CD8-positive, alpha-beta memory T cell (primary cell): ENCODE measurements around the gene POLDIP2. TPM values are rescaled to one million over a fixed set of nuclear protein-coding genes. Genes with fewer than 3 reads are reported as not detected.

ENCODE experiments used
- CTCF ChIA-PET: fragments of 350-600 bp; sonication (Branson Sonifier 250); formaldehyde crosslinking; loops from one replicate; lab custom pipeline; 2021; ENCODE audit warnings: antibody characterized with exemption; lab: Charles Lee
- POLR2A ChIA-PET: fragments of 350-600 bp; sonication (Branson Sonifier 250); formaldehyde crosslinking; loops from one replicate; lab custom pipeline; 2021; ENCODE audit warnings: antibody characterized with exemption; lab: Charles Lee
- DNase-seq, 5 donors: peaks; one replicate each; pipeline versions ENCODE4 v3.0.0 to v3.0.0-alpha.2; 2020 to 2022; ENCODE audit warnings: mixed read lengths in 1 of 5
- H3K27ac ChIP-seq: one replicate; pipeline ENCODE4 v1.7.0; 2013; ENCODE audit warnings: low read depth, mild to moderate bottlenecking, low read length, moderate library complexity
- H3K27me3 ChIP-seq: 2 replicates; pipeline ENCODE4 v1.7.0; 2013; ENCODE audit warnings: low read length, mild to moderate bottlenecking; ENCODE audit not compliant: insufficient read depth, poor library complexity, severe bottlenecking
- H3K36me3 ChIP-seq: 2 replicates; pipeline ENCODE4 v1.7.0; 2013; ENCODE audit warnings: mild to moderate bottlenecking, low read length, moderate library complexity; ENCODE audit not compliant: insufficient read depth
- H3K4me1 ChIP-seq: 2 replicates; pipeline ENCODE4 v1.7.0; 2013; ENCODE audit warnings: mild to moderate bottlenecking, low read length, moderate library complexity; ENCODE audit not compliant: insufficient read depth
- H3K4me3 ChIP-seq: 2 replicates; pipeline ENCODE4 v1.7.0; 2013; ENCODE audit warnings: mild to moderate bottlenecking, low read length
- H3K9me3 ChIP-seq: 2 replicates; pipeline ENCODE4 v1.7.0; 2013; ENCODE audit warnings: mild to moderate bottlenecking, low read length
- H3K27ac Mint-ChIP-seq, 8 donors: one replicate each; pipeline ENCODE4 v1.8.0; 2020 to 2021; ENCODE audit warnings: mixed read lengths in 8 of 8, mild to moderate bottlenecking in 6 of 8, inconsistent platforms in 3 of 8, moderate library complexity in 3 of 8
- H3K27me3 Mint-ChIP-seq, 2 donors: one replicate each; pipeline ENCODE4 v1.8.0; 2020 to 2021; ENCODE audit warnings: mixed read lengths in 2 of 2, mild to moderate bottlenecking in 1 of 2, moderate library complexity in 1 of 2
- H3K36me3 Mint-ChIP-seq, 3 donors: one replicate each; pipeline ENCODE4 v1.8.0; 2020 to 2021; ENCODE audit warnings: mixed read lengths in 3 of 3, inconsistent platforms in 1 of 3, mild to moderate bottlenecking in 1 of 3
- H3K4me1 Mint-ChIP-seq, 3 donors: one replicate each; pipeline ENCODE4 v1.8.0; 2020 to 2021; ENCODE audit warnings: mixed read lengths in 3 of 3, inconsistent platforms in 1 of 3, mild to moderate bottlenecking in 1 of 3
- H3K4me3 Mint-ChIP-seq, 7 donors: one replicate each; pipeline ENCODE4 v1.8.0; 2020 to 2021; ENCODE audit warnings: mixed read lengths in 7 of 7, mild to moderate bottlenecking in 6 of 7, moderate library complexity in 4 of 7, inconsistent platforms in 2 of 7
- H3K9me3 Mint-ChIP-seq, 5 donors: one replicate each; pipeline ENCODE4 v1.8.0; 2020 to 2022; ENCODE audit warnings: mixed read lengths in 5 of 5, mild to moderate bottlenecking in 3 of 5, moderate library complexity in 2 of 5, inconsistent platforms in 1 of 5
- polyA plus RNA-seq: library from polyadenylated mRNA; unstranded; fragments of 300-500 nt; fragmentation: Illumina TruSeq; gene quantifications from one replicate; pipeline ENCODE4 v1.2.3, GENCODE V29; 2021
- total RNA-seq, 2 experiments: library from RNA; stranded (reverse); gene quantifications; one replicate each; pipeline ENCODE4 v1.2.3, GENCODE V29; 2021

The POLDIP2 gene
- total and polyA plus RNA-seq, 3 experiments from 2014 or later = 81.1 to 135 (median 134) TPM

- Mint-ChIP-seq H3K9me3 (no peaks in the 10 kb centered on the region), H3K4me1 (peaks cover 18 to 33% (median 21%) of the 10 kb centered on the region in 3 donors), H3K27ac (peak overlapping the region in 1 of 8 donors; percentile 32), H3K27me3 (no peaks in the 10 kb centered on the region), H3K36me3 (peaks cover 6 to 66% (median 6%) of the 10 kb centered on the region in 3 donors), H3K4me3 (no peak overlapping the region)
- Histone ChIP-seq H3K36me3 (peaks cover 24% of the 10 kb centered on the region), H3K27me3 (no peaks in the 10 kb centered on the region), H3K4me3 (no peak overlapping the region), H3K9me3 (no peaks in the 10 kb centered on the region), H3K27ac (no peak overlapping the region), H3K4me1 (peaks cover 19% of the 10 kb centered on the region)
- CTCF ChIA-PET = no interaction called here
- DNase-seq = no peak
- POLR2A ChIA-PET = no interaction called here
Observed at GRCh38 chr17:28388106-28388505, 30.8 kb upstream of the POLDIP2 start.

- H3K27me3 Mint-ChIP-seq = no peaks in the 10 kb centered on the region
- Histone ChIP-seq H3K27ac (no peak overlapping the region), H3K4me1 (peaks cover 19% of the 10 kb centered on the region), H3K9me3 (no peaks in the 10 kb centered on the region), H3K27me3 (no peaks in the 10 kb centered on the region), H3K4me3 (no peak overlapping the region), H3K36me3 (peaks cover 15% of the 10 kb centered on the region)
- DNase-seq = no peak
- H3K4me1 Mint-ChIP-seq = peaks cover 21 to 38% (median 22%) of the 10 kb centered on the region in 3 donors
- peak overlapping the region in 5 of 7 donors; percentile 28 to 94 (median 93) for H3K4me3 Mint-ChIP-seq
- H3K9me3 Mint-ChIP-seq = no peaks in the 10 kb centered on the region
- ChIA-PET POLR2A (no interaction called here), CTCF (interaction anchor here (1.6 kb wide), 1 partner anchor 30 kb away, joined by 6 read pairs; no protein-coding TSS in a partner anchor)
- H3K36me3 Mint-ChIP-seq = peaks cover 6 to 52% (median 6%) of the 10 kb centered on the region in 3 donors
- H3K27ac Mint-ChIP-seq = no peak overlapping the region
Observed at GRCh38 chr17:28386391-28386790, 29.1 kb upstream of the POLDIP2 start.

GRCh38 chr17:28385406-28385805 is 28.1 kb upstream of the POLDIP2 start:
- CTCF ChIA-PET = interaction anchor here (1.0 to 1.6 kb wide), 3 partner anchors 14 to 31 kb away, joined by 4 to 6 read pairs (median 6); partner anchors contain the start of gene SARM1
- Mint-ChIP-seq H3K4me1 (peaks cover 21 to 41% (median 23%) of the 10 kb centered on the region in 3 donors), H3K36me3 (peaks cover 4 to 42% (median 5%) of the 10 kb centered on the region in 3 donors), H3K27me3 (no peaks in the 10 kb centered on the region), H3K27ac (peak overlapping the region in 6 of 8 donors; percentile 24 to 79 (median 68)), H3K9me3 (no peaks in the 10 kb centered on the region), H3K4me3 (peak overlapping the region; percentile 90 to 95 (median 94))
- POLR2A ChIA-PET = interaction anchor here (1.7 to 3.9 kb wide), 2 partner anchors 14 to 28 kb away, joined by 9 to 15 read pairs; partner anchors contain the start of genes POLDIP2, SARM1 and VTN
- peaks cover 19% of the 10 kb centered on the region for H3K4me1 ChIP-seq
- no peaks in the 10 kb centered on the region for H3K27me3 ChIP-seq
- no peak for DNase-seq
- H3K4me3 ChIP-seq = peak overlapping the region; percentile 96
- H3K27ac ChIP-seq = no peak overlapping the region
- peaks cover 6% of the 10 kb centered on the region for H3K36me3 ChIP-seq
- H3K9me3 ChIP-seq = no peaks in the 10 kb centered on the region

- peaks cover under 1 to 38% (median 7%) of the 10 kb centered on the region in 3 donors for H3K36me3 Mint-ChIP-seq
- H3K27me3 ChIP-seq = no peaks in the 10 kb centered on the region
- peaks cover 4% of the 10 kb centered on the region for H3K36me3 ChIP-seq
- no peaks in the 10 kb centered on the region for H3K9me3 Mint-ChIP-seq
- peak overlapping the region; percentile 90 to 95 (median 94) for H3K4me3 Mint-ChIP-seq
- no peaks in the 10 kb centered on the region for H3K27me3 Mint-ChIP-seq
- ChIA-PET CTCF (interaction anchor here (1.0 to 1.3 kb wide), 2 partner anchors 14 to 32 kb away, joined by 4 to 6 read pairs; partner anchors contain the start of gene SARM1), POLR2A (interaction anchor here (1.1 to 3.9 kb wide), 4 partner anchors 14 to 565 kb away, joined by 3 to 15 read pairs (median 8); partner anchors contain the start of genes IFT20, POLDIP2, SARM1 and TNFAIP1)
- peak overlapping the region; percentile 96 for H3K4me3 ChIP-seq
- peaks cover 21 to 41% (median 25%) of the 10 kb centered on the region in 3 donors for H3K4me1 Mint-ChIP-seq
- peaks cover 19% of the 10 kb centered on the region for H3K4me1 ChIP-seq
- peak overlapping the region; percentile 24 to 92 (median 68) for H3K27ac Mint-ChIP-seq
- no peak for DNase-seq
- peak overlapping the region; percentile 31 for H3K27ac ChIP-seq
- H3K9me3 ChIP-seq = no peaks in the 10 kb centered on the region
Observed at GRCh38 chr17:28385037-28385400, 27.7 kb upstream of the POLDIP2 start.

GRCh38 chr17:28384281-28385036 is 27.1 kb upstream of the POLDIP2 start:
- H3K27me3 ChIP-seq = no peaks in the 10 kb centered on the region
- ChIA-PET CTCF (interaction anchor here (0.8 to 1.3 kb wide), 4 partner anchors 13 to 49 kb away, joined by 3 to 6 read pairs (median 4); partner anchors contain the start of genes IFT20, POLDIP2, SARM1 and TNFAIP1), POLR2A (interaction anchor here (0.5 to 3.9 kb wide), 5 partner anchors 13 to 565 kb away, joined by 3 to 15 read pairs (median 8); partner anchors contain the start of genes IFT20, POLDIP2, SARM1 and TNFAIP1)
- DNase-seq = peak; percentile 42 to 76 (median 49)
- H3K4me1 ChIP-seq = peaks cover 19% of the 10 kb centered on the region
- peak overlapping the region; percentile 90 to 95 (median 94) for H3K4me3 Mint-ChIP-seq
- H3K9me3 ChIP-seq = no peaks in the 10 kb centered on the region
- H3K27me3 Mint-ChIP-seq = no peaks in the 10 kb centered on the region
- H3K4me3 ChIP-seq = peak overlapping the region; percentile 96
- peaks cover 21 to 41% (median 25%) of the 10 kb centered on the region in 3 donors for H3K4me1 Mint-ChIP-seq
- peak overlapping the region; percentile 31 for H3K27ac ChIP-seq
- peak overlapping the region; percentile 50 to 92 (median 77) for H3K27ac Mint-ChIP-seq
- H3K36me3 Mint-ChIP-seq = peaks cover 0 to 33% (median 4%) of the 10 kb centered on the region in 3 donors
- H3K36me3 ChIP-seq = no peaks in the 10 kb centered on the region
- no peaks in the 10 kb centered on the region for H3K9me3 Mint-ChIP-seq

GRCh38 chr17:28381141-28381825 is 24.0 kb upstream of the POLDIP2 start:
- Mint-ChIP-seq H3K9me3 (no peaks in the 10 kb centered on the region), H3K36me3 (peaks cover 0 to 15% (median 8%) of the 10 kb centered on the region in 3 donors), H3K27me3 (no peaks in the 10 kb centered on the region), H3K27ac (no peak overlapping the region), H3K4me1 (peaks cover 16 to 35% (median 23%) of the 10 kb centered on the region in 3 donors), H3K4me3 (peak overlapping the region in 4 of 7 donors; percentile 7 to 79 (median 35))
- no peaks in the 10 kb centered on the region for H3K27me3 ChIP-seq
- H3K9me3 ChIP-seq = no peaks in the 10 kb centered on the region
- CTCF ChIA-PET = interaction anchor here (1.5 kb wide), 1 partner anchor 24 kb away, joined by 6 read pairs; the partner anchor contains the start of gene POLDIP2
- no peak overlapping the region for H3K4me3 ChIP-seq
- no peak overlapping the region for H3K27ac ChIP-seq
- H3K4me1 ChIP-seq = peaks cover 19% of the 10 kb centered on the region
- POLR2A ChIA-PET = no interaction called here
- DNase-seq = no peak
- no peaks in the 10 kb centered on the region for H3K36me3 ChIP-seq
